ENCODE results near the gene CDR2. TPM values are rescaled to one million over a fixed set of nuclear protein-coding genes. Genes with fewer than 3 reads are reported as not detected.

CDR2 gene
- 18.9 and 22.3 TPM in 2 replicates for total RNA-seq

DNA sequence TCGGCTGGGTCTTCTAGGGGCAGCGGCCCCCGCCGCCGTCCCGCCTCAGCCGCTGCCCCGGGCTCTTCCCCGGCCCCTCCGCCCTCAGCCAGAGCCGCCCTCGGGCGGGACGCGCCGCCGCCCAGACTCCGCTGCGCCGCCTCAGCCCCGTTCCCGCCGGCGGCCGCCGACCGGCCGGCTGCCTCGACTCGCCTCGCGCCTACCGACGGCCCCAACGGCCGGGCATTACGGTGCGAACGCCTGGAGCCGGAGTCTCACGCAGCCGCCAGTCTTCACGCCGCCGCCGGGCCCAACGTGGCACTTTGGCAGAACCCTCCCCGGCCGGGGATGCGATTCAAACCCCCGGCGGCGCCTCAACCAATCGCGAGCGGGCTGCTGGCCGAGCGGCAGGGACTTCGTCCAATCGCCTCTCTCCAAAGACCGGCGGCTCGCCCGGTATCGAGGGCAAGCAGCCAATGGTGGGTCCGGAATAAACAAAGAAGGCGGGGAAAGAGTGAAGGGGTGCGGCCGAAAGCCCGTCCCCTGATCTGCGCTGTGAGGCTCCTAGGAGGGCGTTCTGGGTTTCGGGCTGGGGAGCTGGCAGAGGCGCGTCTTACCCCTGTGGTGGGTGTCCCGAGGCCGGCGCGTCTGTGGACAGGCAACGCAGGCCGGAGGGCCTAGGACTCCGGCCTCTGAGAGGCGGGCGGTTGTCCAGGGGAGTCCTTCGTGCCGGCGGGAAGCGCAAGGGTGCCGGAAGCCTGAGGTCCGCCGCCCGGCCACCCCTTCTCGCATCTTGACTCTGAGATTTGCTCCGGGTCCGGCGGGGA lies at the start of gene CDR2:
CDR2 (minus strand) TSS at position 309 of the 806 bp plus-strand sequence. CDS start 310 bp downstream, outside the sequence.

DNA sequence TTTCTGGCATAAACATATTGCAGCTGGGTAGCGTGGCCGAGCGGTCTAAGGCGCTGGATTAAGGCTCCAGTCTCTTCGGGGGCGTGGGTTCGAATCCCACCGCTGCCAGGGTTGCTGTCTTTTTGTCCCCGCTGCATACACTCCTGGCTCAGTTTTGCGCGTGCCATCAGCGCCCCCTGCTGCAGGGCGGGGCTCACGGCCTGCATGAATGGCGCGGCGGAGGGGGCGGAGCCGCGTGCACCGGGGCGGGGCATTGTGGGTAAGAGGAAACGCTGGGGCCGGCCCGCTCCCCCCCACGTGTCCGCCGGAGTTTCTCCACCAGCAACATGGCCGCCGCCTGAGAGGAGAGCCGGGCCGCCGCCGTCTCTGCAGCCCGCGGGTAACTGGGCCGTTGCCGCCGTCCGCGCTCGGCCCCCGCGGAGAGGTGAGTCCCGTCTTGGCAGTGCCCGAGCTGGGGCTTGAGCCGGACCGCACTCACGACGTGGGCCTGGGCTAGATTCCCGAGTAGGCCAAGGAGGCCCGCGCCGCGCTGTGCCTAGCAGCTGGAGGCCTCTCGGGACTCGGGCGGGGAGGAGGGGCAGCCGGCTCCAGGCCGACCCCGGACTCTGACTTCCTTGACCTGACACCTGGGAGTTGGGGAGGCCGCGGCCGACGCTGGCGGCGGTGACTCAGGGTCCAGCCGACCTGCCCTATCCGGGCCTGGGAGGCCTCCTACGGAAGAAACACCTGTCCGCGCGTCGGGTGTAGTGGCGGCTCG lies 77.1 kb downstream of the CDR2 start, which contains the start of gene POLR3E:
POLR3E (plus strand) TSS at position 296 of the 757 bp plus-strand sequence. CDS start 5,560 bp downstream, outside the sequence.

Other genes starting within 250 kb of the CDR2 start
- not detected in 2 replicates for gene SDR42E2, start 212.1 kb downstream of the CDR2 start, total RNA-seq
- 22.3 and 23.0 TPM in 2 replicates for gene EEF2K, start 168.3 kb downstream of the CDR2 start, total RNA-seq
- 25.9 and 31.4 TPM in 2 replicates for gene POLR3E, start 77.2 kb downstream of the CDR2 start, total RNA-seq
- gene NPIPB5, start 136.3 kb upstream of the CDR2 start, total RNA-seq, result 33.6 and 44.8 TPM in 2 replicates

All from cardiac ventricle fibroblast (primary cell).